IMR-90 (cell line): ENCODE results near the gene RMDN2. TPM values are rescaled to one million over a fixed set of nuclear protein-coding genes. Genes with fewer than 3 reads are reported as not detected.
A peak's percentile ranks its signal among the peaks of the same experiment; 100 is the strongest.

Experiments used
- ATAC-seq: fragments of 200-7000 bp; cut with Tn5 transposase; 2 replicates; pipeline ENCODE4 v1.9.1; 2020; ENCODE audit warnings: low read depth, mild to moderate bottlenecking, moderate library complexity
- BruUV-seq: library from RNA; stranded (reverse); fragments of 400-500 nt; replicated peaks from 2 replicates; lab custom pipeline; 2021; lab: Mats Ljungman, UMichigan
- CTCF ChIA-PET: fragments of 300-600 bp; formaldehyde crosslinking; extraction: SDS; loops from one replicate; lab custom pipeline; 2021; ENCODE audit warnings: antibody characterized with exemption; lab: Yijun Ruan, JAX
- POLR2A ChIA-PET: fragments of 300-600 bp; sonication (Branson Sonifier 250); formaldehyde crosslinking; loops from one replicate; lab custom pipeline; 2022; ENCODE audit warnings: antibody characterized with exemption; ENCODE audit not compliant: unreplicated experiment; lab: Charles Lee
- DNase-seq: peaks from one replicate; pipeline ENCODE4 v3.0.0; 2013
- H2AFZ ChIP-seq: replicated peaks from 2 replicates; pipeline ENCODE3; 2013; ENCODE audit warnings: low read length, mild to moderate bottlenecking; ENCODE audit not compliant: poor library complexity
- H2AK5ac ChIP-seq: 2 replicates; pipeline ENCODE4 v1.6.1; 2013; ENCODE audit warnings: low read depth, low read length, inconsistent platforms
- H2AK9ac ChIP-seq: replicated peaks from 2 replicates; pipeline ENCODE3; 2013; ENCODE audit warnings: mild to moderate bottlenecking, low read depth, low read length, moderate library complexity; ENCODE audit not compliant: poor library complexity
- H2BK120ac ChIP-seq: 2 replicates; pipeline ENCODE4 v1.6.1; 2013; ENCODE audit warnings: low read depth, low read length, inconsistent platforms
- H2BK15ac ChIP-seq: 3 replicates; pipeline ENCODE4 v1.6.1; 2013; ENCODE audit warnings: low read depth, low read length, inconsistent platforms
- H2BK20ac ChIP-seq: 2 replicates; pipeline ENCODE4 v1.6.1; 2013; ENCODE audit warnings: low read depth, mild to moderate bottlenecking, inconsistent platforms, low read length, moderate library complexity
- H2BK5ac ChIP-seq: 2 replicates; pipeline ENCODE4 v1.6.1; 2013; ENCODE audit warnings: mild to moderate bottlenecking, low read depth, low read length, inconsistent platforms; ENCODE audit not compliant: poor library complexity, severe bottlenecking
- H3K14ac ChIP-seq: replicated peaks from 2 replicates; pipeline ENCODE4 v1.6.1; 2013; ENCODE audit warnings: low read depth, low read length, inconsistent platforms
- H3K18ac ChIP-seq: 2 replicates; pipeline ENCODE4 v1.6.1; 2013; ENCODE audit warnings: low read depth, low read length, control low read depth
- H3K23ac ChIP-seq: 2 replicates; pipeline ENCODE4 v1.6.1; 2013; ENCODE audit warnings: low read depth, low read length, inconsistent platforms
- H3K27ac ChIP-seq: 2 replicates; pipeline ENCODE4 v1.5.1; 2013; ENCODE audit warnings: mild to moderate bottlenecking, control low read depth, low read length; ENCODE audit not compliant: insufficient read depth
- H3K27me3 ChIP-seq: 2 replicates; pipeline ENCODE4 v1.6.1; 2013; ENCODE audit warnings: low read length; ENCODE audit not compliant: control insufficient read depth, insufficient read depth
- H3K36me3 ChIP-seq: 2 replicates; pipeline ENCODE4 v1.6.1; 2013; ENCODE audit warnings: low read length, mixed read lengths; ENCODE audit not compliant: control insufficient read depth, insufficient read depth
- H3K4ac ChIP-seq: 2 replicates; pipeline ENCODE4 v1.6.1; 2013; ENCODE audit warnings: low read depth, low read length, inconsistent platforms
- H3K4me1 ChIP-seq: 2 replicates; pipeline ENCODE4 v1.6.1; 2013; ENCODE audit warnings: low read length, mixed read lengths; ENCODE audit not compliant: control insufficient read depth, insufficient read depth
- H3K4me2 ChIP-seq: 2 replicates; pipeline ENCODE4 v1.6.1; 2013; ENCODE audit warnings: low read depth, mild to moderate bottlenecking, control low read depth, low read length, moderate library complexity
- H3K4me3 ChIP-seq: 2 replicates; pipeline ENCODE4 v1.5.1; 2013; ENCODE audit warnings: low read depth, mild to moderate bottlenecking, control low read depth, low read length, moderate library complexity; ENCODE audit not compliant: insufficient read depth
- H3K56ac ChIP-seq: 2 replicates; pipeline ENCODE4 v1.6.1; 2013; ENCODE audit warnings: low read length, inconsistent platforms; ENCODE audit not compliant: insufficient read depth; ENCODE audit errors: extremely low read depth
- H3K79me1 ChIP-seq, 2 experiments: 2 replicates each; pipeline ENCODE4 v1.6.1; 2013; ENCODE audit warnings: low read length in 2 of 2, inconsistent platforms in 1 of 2, low read depth in 1 of 2
- H3K9ac ChIP-seq: 2 replicates; pipeline ENCODE4 v1.6.1; 2013; ENCODE audit warnings: low read depth, low read length, control low read depth
- H3K9me1 ChIP-seq: 2 replicates; pipeline ENCODE4 v1.6.1; 2013; ENCODE audit warnings: low read length, inconsistent platforms; ENCODE audit not compliant: insufficient read depth
- H3K9me3 ChIP-seq: 2 replicates; pipeline ENCODE4 v1.6.1; 2013; ENCODE audit warnings: low read length; ENCODE audit not compliant: control insufficient read depth, insufficient read depth
- H4K20me1 ChIP-seq: 2 replicates; pipeline ENCODE4 v1.6.1; 2013; ENCODE audit warnings: low read length, inconsistent platforms; ENCODE audit not compliant: insufficient read depth
- H4K5ac ChIP-seq: 2 replicates; pipeline ENCODE4 v1.6.1; 2013; ENCODE audit warnings: mild to moderate bottlenecking, low read depth, low read length, control low read depth
- H4K8ac ChIP-seq, 2 experiments: 2 replicates each; pipeline ENCODE4 v1.6.1; 2013; ENCODE audit warnings: low read depth in 2 of 2, low read length in 2 of 2, control low read depth in 1 of 2, inconsistent platforms in 1 of 2
- H4K91ac ChIP-seq: 2 replicates; pipeline ENCODE4 v1.6.1; 2013; ENCODE audit warnings: low read depth, low read length, inconsistent platforms; ENCODE audit not compliant: insufficient read depth
- RAD21 ChIP-seq: IDR thresholded peaks from 2 replicates; pipeline ENCODE4 v1.6.1; 2012; ENCODE audit warnings: low read length, improper control_type of control experiment
- WGBS, 2 experiments: methylation state at CpG; one replicate each; pipeline versions ENCODE4 v1.1.5 to v1.1.7; 2013; ENCODE audit warnings: missing lambda C conversion rate in 2 of 2; ENCODE audit not compliant: insufficient read length in 1 of 2; ENCODE audit errors: extremely low coverage in 2 of 2; 5-methylcytosine and 5-hydroxymethylcytosine counted together
- dilution Hi-C: fragments of 300-500 bp; cut with HindIII; formaldehyde crosslinking; loops from one replicate; pipeline ENCODE4 v1.14.3; 2018; ENCODE audit warnings: low sequenced_read_pairs; ENCODE audit not compliant: unreplicated experiment
- in situ Hi-C: fragments of 300-500 bp; cut with MboI; formaldehyde crosslinking; loops from 3 replicates; pipeline ENCODE4 v1.14.3; 2019; ENCODE audit warnings: low sequenced_read_pairs, inconsistent platforms, mixed read lengths
- intact Hi-C: fragments of 100-400 bp; cut with micrococcal nuclease; formaldehyde crosslinking; loops from 2 replicates; pipeline ENCODE4 v1.10.0; 2022
- polyA plus RNA-seq, 3 experiments: library from polyadenylated mRNA; depleted of rRNA; stranded (reverse); fragments of >200 nt; gene quantifications; 2 replicates each; pipeline ENCODE4 v1.2.3, GENCODE V29; 2012; ENCODE audit warnings: low replicate concordance in 1 of 3
- total RNA-seq: library from RNA; depleted of rRNA; stranded (reverse); fragments of >200 nt; gene quantifications from 2 replicates; pipeline ENCODE4 v1.2.3, GENCODE V29; 2012
- TF ChIP-seq, protein P1 (sequence below): conservative IDR thresholded peaks from 2 replicates; pipeline ENCODE4 v1.5.1; 2012; ENCODE audit warnings: mild to moderate bottlenecking, low read depth, low read length, improper control_type of control experiment

Gene RMDN2
- total and polyA plus RNA-seq, 2 of the 4 experiments (the other 2 are of a cell fraction) = 2.3 to 3.0 TPM

DNA sequence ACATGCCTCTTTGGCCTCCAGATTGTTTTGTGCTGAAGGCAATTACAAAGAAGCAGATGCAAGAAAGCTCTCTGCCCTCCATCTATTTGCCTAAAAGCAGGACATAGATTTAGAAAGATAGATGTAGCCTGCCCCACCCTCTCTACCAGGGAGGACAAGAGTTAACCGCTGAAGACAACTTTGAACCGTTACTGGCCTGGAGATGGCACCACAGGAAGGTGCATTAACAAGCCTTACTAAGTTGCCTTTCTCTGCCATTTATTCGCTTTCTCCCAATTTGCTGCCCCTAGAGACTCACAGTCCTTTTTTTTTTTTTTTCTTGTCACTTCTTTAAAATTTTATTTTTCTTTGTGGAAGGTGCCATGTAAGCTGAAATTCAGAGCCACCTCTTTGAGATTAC, 28.8 kb upstream of the RMDN2 start:
- Histone ChIP-seq H4K20me1 (no peaks in the 10 kb centered on the region), H3K27me3 (no peaks in the 10 kb centered on the region), H3K14ac (no peak overlapping the region), H3K4me1 (no peaks in the 10 kb centered on the region), H2BK15ac (no peak overlapping the region), H2AK5ac (no peak overlapping the region), H3K9ac (no peak overlapping the region), H4K91ac (no peak overlapping the region), H3K56ac (no peak overlapping the region), H2AK9ac (no peak overlapping the region), H3K23ac (no peak overlapping the region), H2BK120ac (no peak overlapping the region), H3K18ac (no peak overlapping the region), H3K4me2 (no peak overlapping the region), H3K36me3 (no peaks in the 10 kb centered on the region), H3K79me1 (no peaks in the 10 kb centered on the region), H2BK20ac (no peak overlapping the region), H4K5ac (no peak overlapping the region), H3K4ac (no peak overlapping the region), H2AFZ (no peak overlapping the region), H3K9me1 (no peaks in the 10 kb centered on the region), H3K27ac (no peak overlapping the region), H3K4me3 (no peak overlapping the region), H2BK5ac (no peak overlapping the region), H3K9me3 (peaks cover 5% of the 10 kb centered on the region; the same call in 1 of the 2 replicates), H4K8ac (no peak overlapping the region)
- BruUV-seq = no TSS peak
- in situ Hi-C loops = loop anchor here (25.0 kb wide), 1 partner anchor 734 kb away; the partner anchor contains the start of gene EIF2AK2
- CTCF ChIA-PET = interaction anchor here (0.6 kb wide), 2 partner anchors 12 to 35 kb away, joined by 3 read pairs; no protein-coding TSS in a partner anchor
- DNase-seq (no peak), ATAC-seq (no peak)
- intact Hi-C loops = loop anchor here (10.0 kb wide), 1 partner anchor 732 kb away; no protein-coding TSS in a partner anchor
- POLR2A ChIA-PET = no interaction called here
- no CpG with 5 or more reads among the region's 3 CpGs for WGBS, 2 experiments
- no peak; the same call in 1 of the 2 replicates for TF ChIP-seq RAD21
- TF ChIP-seq, protein P1, sequence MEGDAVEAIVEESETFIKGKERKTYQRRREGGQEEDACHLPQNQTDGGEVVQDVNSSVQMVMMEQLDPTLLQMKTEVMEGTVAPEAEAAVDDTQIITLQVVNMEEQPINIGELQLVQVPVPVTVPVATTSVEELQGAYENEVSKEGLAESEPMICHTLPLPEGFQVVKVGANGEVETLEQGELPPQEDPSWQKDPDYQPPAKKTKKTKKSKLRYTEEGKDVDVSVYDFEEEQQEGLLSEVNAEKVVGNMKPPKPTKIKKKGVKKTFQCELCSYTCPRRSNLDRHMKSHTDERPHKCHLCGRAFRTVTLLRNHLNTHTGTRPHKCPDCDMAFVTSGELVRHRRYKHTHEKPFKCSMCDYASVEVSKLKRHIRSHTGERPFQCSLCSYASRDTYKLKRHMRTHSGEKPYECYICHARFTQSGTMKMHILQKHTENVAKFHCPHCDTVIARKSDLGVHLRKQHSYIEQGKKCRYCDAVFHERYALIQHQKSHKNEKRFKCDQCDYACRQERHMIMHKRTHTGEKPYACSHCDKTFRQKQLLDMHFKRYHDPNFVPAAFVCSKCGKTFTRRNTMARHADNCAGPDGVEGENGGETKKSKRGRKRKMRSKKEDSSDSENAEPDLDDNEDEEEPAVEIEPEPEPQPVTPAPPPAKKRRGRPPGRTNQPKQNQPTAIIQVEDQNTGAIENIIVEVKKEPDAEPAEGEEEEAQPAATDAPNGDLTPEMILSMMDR = 0 out of 2 replicates have a peak, but pooled peaks have one; percentile 8
- dilution Hi-C loops = no loop called here
